Stimulated activated CD8-positive, alpha-beta memory T cell treated with anti-CD3 and anti-CD28 coated beads, Interleukin-2, amount 100 ng/mL, for 48 hours (primary cell): ENCODE data around the gene LAMA1.

Experiments
- DNase-seq, 2 donors: peaks; one replicate each; pipeline ENCODE4 v3.0.0-alpha.2; 2020; ENCODE audit warnings: low read depth in 2 of 2

LAMA1 gene

GRCh38 chr18:7105268-7105667 is 12.3 kb downstream of the LAMA1 start:
- DNase-seq = no peak

DNA sequence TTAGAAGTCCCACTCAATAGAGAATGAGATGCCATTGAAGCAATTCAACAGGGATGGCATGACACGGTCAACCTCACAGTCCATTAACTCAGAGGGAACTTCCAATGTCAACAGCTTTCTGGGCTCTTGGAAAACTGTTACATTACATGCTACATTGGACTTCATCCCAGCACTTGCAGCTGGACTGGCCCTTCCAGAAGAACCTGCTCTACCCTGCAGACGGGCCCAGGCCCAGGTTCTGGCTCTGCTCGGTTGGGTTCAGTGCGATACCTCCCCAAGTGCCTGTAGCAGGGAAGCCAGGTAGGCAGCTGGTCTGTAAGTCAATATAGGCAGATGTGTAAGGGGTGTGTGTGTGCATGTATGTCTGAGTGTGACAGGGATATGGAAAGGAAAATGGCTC is 12.9 kb downstream of the LAMA1 start:
- no peak for DNase-seq

GRCh38 chr18:7102131-7102530 is 15.5 kb downstream of the LAMA1 start:
- DNase-seq = no peak

- DNase-seq = no peak
Measured at GRCh38 chr18:7096838-7097237, 20.8 kb downstream of the LAMA1 start.

- no peak for DNase-seq
Measured at GRCh38 chr18:7094427-7094826, 23.2 kb downstream of the LAMA1 start.

GRCh38 chr18:7090771-7091170 is 26.8 kb downstream of the LAMA1 start:
- DNase-seq = no peak

DNA sequence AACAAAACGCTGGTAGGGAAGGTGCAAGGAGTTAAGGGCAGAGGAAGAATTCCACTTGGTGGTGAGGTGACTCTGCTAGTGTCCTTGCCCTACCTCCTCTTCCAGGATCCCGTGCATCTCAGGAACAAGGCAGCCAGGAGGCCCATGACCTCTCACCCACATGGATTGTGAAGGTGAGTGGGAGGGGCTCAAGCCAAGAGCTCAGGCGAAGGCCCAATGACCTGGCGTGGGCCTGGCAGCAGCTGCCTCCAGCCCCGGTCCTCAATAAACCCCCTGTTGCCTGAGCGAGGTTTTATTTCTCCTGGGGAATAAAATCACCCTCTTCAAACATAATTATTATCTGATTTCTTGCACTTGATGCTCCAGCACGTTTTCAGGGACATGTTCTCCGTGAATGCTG is 28.2 kb downstream of the LAMA1 start:
- no peak for DNase-seq

DNA sequence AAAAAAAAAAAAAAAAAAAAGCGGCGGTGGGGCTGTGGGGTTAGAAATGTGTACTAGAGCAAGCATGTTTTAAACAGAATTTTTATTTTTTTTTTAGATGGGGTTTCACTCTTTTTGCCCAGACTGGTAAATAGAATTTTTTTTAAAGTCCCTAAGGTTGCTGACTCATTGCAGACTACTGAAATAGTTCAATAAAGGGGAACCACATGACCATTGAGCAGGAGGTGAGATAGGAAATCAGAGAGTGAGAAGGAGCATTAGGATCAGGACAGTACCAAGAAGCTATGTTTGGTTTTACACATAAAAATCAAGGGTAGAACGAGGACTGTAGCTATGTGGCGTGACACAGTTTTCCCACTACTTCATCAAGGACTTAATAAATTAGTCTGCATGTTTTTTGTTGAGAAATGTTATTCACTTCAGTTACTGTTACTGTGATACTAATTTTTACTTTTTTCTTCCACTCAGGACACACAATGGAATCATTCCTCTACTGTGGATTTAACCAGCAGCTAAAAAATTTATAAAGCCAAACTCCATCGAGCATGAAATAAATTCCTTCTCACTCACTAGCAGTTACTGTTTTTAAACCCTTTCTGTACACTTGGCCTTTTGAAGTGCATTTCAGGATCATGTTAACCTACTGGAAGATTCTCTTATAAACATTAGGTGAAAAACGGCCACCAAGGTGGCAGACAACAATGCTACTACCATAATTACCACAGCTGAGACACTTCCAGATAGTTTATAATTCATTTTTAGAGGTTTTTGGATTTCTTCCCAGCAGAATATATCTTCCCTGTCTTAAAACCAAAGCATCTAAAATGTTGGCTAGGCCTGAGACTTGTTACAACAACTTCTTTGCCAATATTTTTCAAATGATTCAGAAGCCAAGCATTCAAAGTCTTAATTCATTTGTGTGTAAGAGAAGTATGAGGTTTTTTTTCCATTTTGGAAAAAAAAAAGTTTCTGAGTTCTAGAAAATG is 33.2 kb downstream of the LAMA1 start:
- DNase-seq = no peak

DNA sequence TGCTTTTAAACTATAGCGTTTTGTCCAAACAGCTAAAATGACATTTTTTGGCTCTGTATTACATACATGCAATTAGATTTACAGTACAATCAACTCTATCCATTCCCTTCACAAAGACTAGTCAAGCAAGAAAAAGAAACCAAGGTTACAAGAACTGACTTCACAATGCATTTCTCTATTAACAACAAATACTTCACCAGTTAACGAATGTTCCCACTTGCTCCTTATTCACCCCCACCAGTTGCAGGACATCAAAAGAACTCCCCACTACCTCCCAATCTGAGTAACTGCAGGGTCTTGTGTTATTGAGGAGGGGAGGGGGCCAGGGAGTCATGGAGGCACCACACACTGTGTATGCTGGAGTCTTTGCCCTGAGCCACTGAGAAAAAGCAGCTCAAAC is 34.9 kb downstream of the LAMA1 start:
- DNase-seq = no peak

- DNase-seq = no peak
Measured at GRCh38 chr18:7079231-7079630, 38.4 kb downstream of the LAMA1 start.

GRCh38 chr18:7072593-7072992 is 45.0 kb downstream of the LAMA1 start:
- no peak for DNase-seq

GRCh38 chr18:7071600-7071999 is 46.0 kb downstream of the LAMA1 start:
- DNase-seq = no peak

DNA sequence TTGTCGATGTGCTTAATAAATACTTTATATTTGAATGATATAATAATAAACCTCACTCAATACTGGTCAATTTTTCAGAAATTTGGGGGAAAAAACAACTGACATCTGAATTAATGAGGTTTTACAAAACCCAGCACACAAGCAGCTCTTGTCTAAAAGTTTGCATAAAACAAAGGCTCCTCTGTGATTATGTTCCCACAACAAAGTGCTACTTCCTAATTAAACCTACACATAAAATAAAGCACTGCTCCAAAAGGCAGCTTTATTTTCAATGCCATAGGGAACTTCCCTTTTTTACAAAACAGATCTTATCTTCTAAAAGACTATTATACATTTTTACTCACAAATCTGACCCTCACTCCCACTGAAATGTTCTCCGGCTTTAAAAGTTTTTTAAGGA is 47.1 kb downstream of the LAMA1 start:
- no peak for DNase-seq

DNA sequence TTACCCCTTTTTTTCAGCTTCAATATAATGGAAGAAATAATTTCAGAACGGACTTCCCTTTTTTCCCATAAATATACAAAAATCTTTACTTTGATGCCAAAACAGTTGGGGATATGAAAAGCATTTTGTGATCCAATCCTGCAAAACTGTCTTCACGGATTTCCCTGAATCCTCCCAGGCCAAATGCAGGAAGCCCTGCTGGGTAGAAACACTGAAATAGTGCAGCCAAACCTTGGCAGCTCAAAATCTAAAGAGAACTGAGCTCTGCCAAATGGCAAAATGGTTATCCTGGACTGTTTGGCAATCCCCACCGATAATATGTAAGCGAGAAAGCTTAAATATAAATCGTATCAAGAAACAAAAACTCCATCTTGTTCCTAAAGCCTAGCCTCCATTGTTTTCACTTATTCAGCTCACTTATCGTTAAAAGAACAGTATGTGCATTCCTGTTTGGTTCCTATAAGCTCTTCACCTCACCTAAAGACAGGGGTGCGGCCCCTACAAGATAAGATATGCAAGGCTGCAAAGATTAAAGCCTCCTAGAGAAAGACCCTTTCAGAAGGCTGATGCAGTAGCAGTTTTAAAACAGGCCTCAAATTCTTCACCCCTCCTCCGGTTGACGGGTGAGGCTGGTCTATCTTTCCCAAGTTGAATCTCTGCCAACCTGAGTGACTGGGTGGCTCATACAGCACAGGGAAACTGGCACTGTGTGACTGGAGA is 48.6 kb downstream of the LAMA1 start:
- DNase-seq = no peak

DNA sequence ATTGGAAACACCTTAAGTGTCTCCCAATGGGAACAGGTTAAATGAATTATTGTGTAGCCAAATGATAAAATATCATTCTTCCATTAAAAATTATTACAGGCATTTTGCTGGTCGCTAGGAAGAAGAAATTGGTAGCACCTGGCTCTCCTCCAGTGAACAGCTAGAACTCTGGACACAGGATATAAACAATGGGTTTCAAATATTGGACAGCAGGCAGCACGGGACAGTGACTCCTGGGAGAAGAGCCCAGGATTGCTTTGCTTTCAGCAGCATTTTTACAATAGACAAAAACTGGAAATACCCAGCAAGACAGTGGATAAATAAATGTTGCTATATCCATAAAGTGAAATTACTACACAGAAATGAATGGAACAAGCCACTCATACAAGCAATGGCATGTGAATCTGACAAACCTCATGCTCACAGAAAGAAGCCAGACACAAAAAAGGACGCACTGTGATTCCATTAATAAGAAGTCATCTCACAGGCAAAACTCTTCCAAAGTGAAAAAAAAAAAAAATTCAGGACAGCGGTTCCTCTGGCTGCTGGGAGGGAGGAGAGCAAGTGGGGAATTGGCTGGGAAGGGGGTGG is 50.5 kb downstream of the LAMA1 start:
- DNase-seq = no peak

DNA sequence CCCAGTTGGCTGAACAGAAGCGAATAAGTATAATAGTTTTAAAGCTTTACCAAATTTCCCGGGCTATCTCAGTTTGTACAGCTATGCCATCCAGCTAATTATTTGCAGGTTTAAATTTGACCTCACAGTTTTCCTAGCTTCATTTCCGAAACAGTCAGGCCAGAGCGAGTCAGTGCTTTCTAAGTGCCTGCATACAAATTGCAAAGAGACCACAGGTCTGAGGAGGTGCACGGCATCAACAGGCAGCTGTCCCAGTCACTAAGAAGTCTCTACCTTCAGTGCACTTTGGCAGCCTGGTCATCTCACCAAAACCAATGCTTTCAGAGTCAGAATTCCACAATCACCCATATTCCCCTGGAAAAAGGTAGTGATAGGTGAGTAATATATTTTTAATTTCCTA is 51.9 kb downstream of the LAMA1 start:
- no peak for DNase-seq

DNA sequence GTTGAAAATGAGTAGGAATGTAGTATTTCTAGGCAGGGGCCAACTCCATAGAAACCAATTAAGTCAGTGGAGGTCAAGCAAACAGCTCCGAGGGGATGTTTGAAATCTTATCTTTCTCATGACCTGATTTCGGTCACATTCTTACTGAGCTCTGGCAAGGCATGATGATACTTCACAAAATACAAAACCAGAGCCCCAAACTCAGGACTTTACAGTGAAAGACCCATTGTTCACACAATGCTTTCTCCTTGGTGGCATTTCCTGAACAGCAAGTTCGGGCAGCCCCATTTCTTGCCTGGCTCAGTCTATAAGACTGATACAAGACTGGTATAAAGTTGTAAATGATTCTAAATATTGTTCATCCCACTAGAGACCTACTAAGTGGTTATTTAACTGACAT is 53.3 kb downstream of the LAMA1 start:
- no peak for DNase-seq

GRCh38 chr18:7062811-7063210 is 54.8 kb downstream of the LAMA1 start:
- DNase-seq = no peak

GRCh38 chr18:7062236-7062635 is 55.4 kb downstream of the LAMA1 start:
- DNase-seq = no peak

DNA sequence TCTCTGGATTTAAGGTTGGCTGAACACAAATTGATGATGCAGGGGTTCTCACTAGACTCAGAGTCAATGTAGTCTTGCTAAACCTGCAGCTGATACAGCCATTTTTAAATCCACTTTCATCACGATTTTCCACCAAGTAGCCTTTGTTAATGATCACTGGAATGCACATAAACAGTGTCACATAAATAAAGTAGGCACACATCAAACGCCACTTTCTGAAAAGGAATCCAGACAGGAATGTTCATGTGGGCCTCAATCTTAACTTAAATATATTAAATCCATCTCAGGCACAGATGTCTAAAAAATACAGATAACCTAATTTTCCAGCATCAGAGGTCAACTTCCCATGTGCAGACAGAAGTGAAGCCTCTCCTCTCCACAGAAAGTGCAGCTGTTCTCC is 58.3 kb downstream of the LAMA1 start:
- no peak for DNase-seq

DNA sequence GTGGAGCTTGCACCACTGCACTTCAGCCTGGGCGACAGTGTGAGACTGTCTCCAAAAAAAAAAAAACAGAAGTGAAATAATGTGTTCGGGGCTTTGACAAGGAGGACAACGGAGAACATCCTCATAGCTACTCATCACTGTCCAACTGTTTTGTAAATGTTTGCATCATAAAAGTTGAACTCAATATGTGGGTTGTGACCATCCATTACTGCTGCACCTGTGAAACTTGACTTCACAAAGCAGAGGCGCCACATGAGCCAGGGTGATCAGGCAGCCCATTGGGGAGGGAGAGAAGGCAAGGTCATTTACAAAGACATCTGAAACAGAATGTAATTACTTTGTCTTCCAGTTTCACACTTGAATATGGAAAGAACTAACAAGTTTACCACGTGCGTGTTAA is 61.6 kb downstream of the LAMA1 start:
- no peak for DNase-seq

- DNase-seq = no peak
Measured at GRCh38 chr18:7049951-7050350, 67.6 kb downstream of the LAMA1 start.

DNA sequence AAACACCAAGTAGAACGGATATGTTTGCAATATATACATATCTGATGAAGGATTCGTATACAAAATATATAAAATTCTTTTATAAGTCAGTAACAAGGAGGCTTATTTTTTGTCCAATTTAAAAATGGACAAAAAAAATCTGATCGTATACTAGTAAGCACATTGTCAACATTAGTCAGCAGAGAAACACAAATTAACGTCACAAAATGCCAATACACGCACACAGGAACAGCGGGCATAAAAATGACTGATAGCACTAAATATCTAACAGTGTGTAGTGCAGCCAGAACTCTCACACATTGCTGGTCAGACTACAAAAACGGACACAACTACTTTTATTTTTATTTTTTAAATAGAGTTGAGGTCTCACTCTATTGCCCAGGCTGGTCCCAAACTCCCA is 69.5 kb downstream of the LAMA1 start:
- DNase-seq = no peak
